HCT116 (cell line): ENCODE measurements around the gene ACVRL1. TPM values are rescaled to one million over a fixed set of nuclear protein-coding genes. Genes with fewer than 3 reads are reported as not detected.

Experiments
- ATAC-seq: fragments of 200-7000 bp; cut with Tn5 transposase; 2 replicates; pipeline ENCODE4 v1.9.1; 2020; ENCODE audit warnings: mild to moderate bottlenecking, moderate library complexity
- BruUV-seq: library from RNA; stranded (reverse); fragments of 400-500 nt; replicated peaks from 2 replicates; lab custom pipeline; 2021; lab: Mats Ljungman, UMichigan
- CTCF ChIA-PET: fragments of 300-600 bp; sonication (Branson Sonifier 250); formaldehyde crosslinking; loops from one replicate; lab custom pipeline; 2021; ENCODE audit warnings: antibody characterized with exemption; lab: Charles Lee
- POLR2A ChIA-PET: fragments of 300-600, 350-600 bp; sonication (Branson Sonifier 250); formaldehyde crosslinking; loops from one replicate; lab custom pipeline; 2021; ENCODE audit warnings: antibody characterized with exemption; lab: Charles Lee
- RAD21 ChIA-PET, 2 experiments: fragments of 300-600 bp; sonication (Branson Sonifier 250); formaldehyde crosslinking; loops; one replicate each; lab custom pipeline; 2023; ENCODE audit warnings: low total read pairs in 2 of 2; ENCODE audit not compliant: uncharacterized antibody in 2 of 2, unreplicated experiment in 2 of 2, low non-redundant PET in 1 of 2; lab: Charles Lee
- DNase-seq: peaks from one replicate; pipeline ENCODE4 v3.0.0-alpha.2; 2010; ENCODE audit warnings: low read depth, low spot score
- H2AFZ ChIP-seq: fragments of 200-600 bp; shearing (Covaris generic), sonication (generic); 2 replicates; pipeline ENCODE4 v1.6.1; 2017; ENCODE audit warnings: low read depth, mixed run types, mixed read lengths, antibody characterized with exemption, low read length; ENCODE audit not compliant: poor library complexity, severe bottlenecking
- H3K27ac ChIP-seq: 2 replicates; pipeline ENCODE4 v1.5.1; 2012; ENCODE audit warnings: low read depth, low read length
- H3K27me3 ChIP-seq: fragments of 200-600 bp; sonication (generic); 2 replicates; pipeline ENCODE4 v1.6.1; 2016; ENCODE audit warnings: mixed run types, low read length, mixed read lengths; ENCODE audit not compliant: insufficient read depth
- H3K36me3 ChIP-seq, 2 experiments: fragments of 200-500 bp in 1 of 2; fragments of 200-600 bp in 1 of 2; sonication (Bioruptor generic) in 1 of 2; sonication (generic) in 1 of 2; 2 replicates each; pipeline versions ENCODE4 v1.5.1 to v1.6.1; 2014 to 2016; ENCODE audit warnings: low read length in 2 of 2, inconsistent platforms in 1 of 2, mixed read lengths in 1 of 2, mixed run types in 1 of 2; ENCODE audit not compliant: insufficient read depth in 2 of 2, control insufficient read depth in 1 of 2
- H3K4me1 ChIP-seq, 2 experiments: fragments of 200-600 bp in 1 of 2; sonication (generic) in 1 of 2; 2 replicates each; pipeline versions ENCODE4 v1.5.1 to v1.6.1; 2012 to 2017; ENCODE audit warnings: low read length in 2 of 2, inconsistent platforms in 1 of 2, mild to moderate bottlenecking in 1 of 2, mixed read lengths in 1 of 2, mixed run types in 1 of 2, moderate library complexity in 1 of 2; ENCODE audit not compliant: insufficient read depth in 2 of 2, control insufficient read depth in 1 of 2
- H3K4me2 ChIP-seq: fragments of 200-600 bp; sonication (generic); 2 replicates; pipeline ENCODE4 v1.6.1; 2017; ENCODE audit warnings: mixed run types, low read length, mixed read lengths
- H3K4me3 ChIP-seq, 2 experiments: fragments of 200-600 bp in 1 of 2; sonication (generic) in 1 of 2; replicated peaks in 1 of 2; 2 replicates each; pipeline ENCODE4 v1.5.1; 2011 to 2016; ENCODE audit warnings: low read length in 2 of 2, control low read depth in 1 of 2, low read depth in 1 of 2, mild to moderate bottlenecking in 1 of 2, mixed read lengths in 1 of 2, mixed run types in 1 of 2
- H3K79me2 ChIP-seq: fragments of 200-600 bp; sonication (generic); 2 replicates; pipeline ENCODE4 v1.6.1; 2017; ENCODE audit warnings: mild to moderate bottlenecking, mixed run types, low read length, moderate library complexity, mixed read lengths; ENCODE audit not compliant: insufficient read depth
- H3K9ac ChIP-seq: fragments of 200-600 bp; sonication (generic); 2 replicates; pipeline ENCODE4 v1.6.1; 2016; ENCODE audit warnings: low read length, mixed read lengths
- H3K9me2 ChIP-seq: fragments of 200-600 bp; sonication (generic), shearing (Covaris generic); 2 replicates; pipeline ENCODE4 v1.6.1; 2017; ENCODE audit warnings: mixed run types, mild to moderate bottlenecking, moderate library complexity; ENCODE audit not compliant: insufficient read depth
- H3K9me3 ChIP-seq, 2 experiments: fragments of 200-500 bp in 1 of 2; fragments of 200-600 bp in 1 of 2; sonication (Bioruptor generic) in 1 of 2; sonication (generic) in 1 of 2; 2 replicates each; pipeline ENCODE4 v1.6.1; 2014 to 2017; ENCODE audit warnings: low read length in 2 of 2, mixed read lengths in 2 of 2, inconsistent platforms in 1 of 2, low read depth in 1 of 2, mild to moderate bottlenecking in 1 of 2, mixed run types in 1 of 2, moderate library complexity in 1 of 2; ENCODE audit not compliant: control insufficient read depth in 1 of 2, insufficient read depth in 1 of 2
- H4K20me1 ChIP-seq: fragments of 200-600 bp; sonication (generic), shearing (Covaris generic); 2 replicates; pipeline ENCODE4 v1.6.1; 2017; ENCODE audit warnings: mixed run types, mild to moderate bottlenecking, moderate library complexity; ENCODE audit not compliant: insufficient read depth
- CBX3 ChIP-seq: IDR thresholded peaks from 2 replicates; pipeline ENCODE4 v1.6.1; 2012; ENCODE audit warnings: low read depth
- EGR1 ChIP-seq: IDR thresholded peaks from 2 replicates; pipeline ENCODE4 v1.6.1; 2012; ENCODE audit warnings: low read depth
- FOSL1 ChIP-seq: IDR thresholded peaks from 2 replicates; pipeline ENCODE4 v1.6.1; 2012; ENCODE audit warnings: low read depth
- JUND ChIP-seq: IDR thresholded peaks from 2 replicates; pipeline ENCODE4 v1.6.1; 2012
- MAX ChIP-seq: IDR thresholded peaks from 2 replicates; pipeline ENCODE4 v1.6.1; 2012
- POLR2AphosphoS5 ChIP-seq: IDR thresholded peaks from 2 replicates; pipeline ENCODE4 v1.6.1; 2011; ENCODE audit warnings: mild to moderate bottlenecking, low read depth, low read length, moderate library complexity
- RAD21 ChIP-seq: IDR thresholded peaks from 2 replicates; pipeline ENCODE4 v1.6.1; 2012; ENCODE audit warnings: low read depth, mild to moderate bottlenecking
- SP1 ChIP-seq: IDR thresholded peaks from 2 replicates; pipeline ENCODE4 v1.6.1; 2012; ENCODE audit warnings: low read depth
- SRF ChIP-seq: IDR thresholded peaks from 2 replicates; pipeline ENCODE4 v1.6.1; 2012; ENCODE audit warnings: low read depth
- TCF7L2 ChIP-seq: IDR thresholded peaks from 2 replicates; pipeline ENCODE4 v1.7.0; 2011; ENCODE audit warnings: borderline replicate concordance, inconsistent platforms; ENCODE audit not compliant: insufficient read depth, insufficient read length; ENCODE audit errors: extremely low read depth
- YY1 ChIP-seq: IDR thresholded peaks from 2 replicates; pipeline ENCODE4 v1.6.1; 2011; ENCODE audit warnings: low read length, low read depth, moderate library complexity, mild to moderate bottlenecking; ENCODE audit not compliant: insufficient replicate concordance; ENCODE audit errors: extremely low read depth
- ZBTB33 ChIP-seq: IDR thresholded peaks from 2 replicates; pipeline ENCODE4 v1.6.1; 2011; ENCODE audit warnings: mild to moderate bottlenecking, low read length, moderate library complexity; ENCODE audit not compliant: insufficient replicate concordance; ENCODE audit errors: extremely low read depth
- ZFX ChIP-seq: fragments of 450-650 bp; IDR thresholded peaks from 2 replicates; pipeline ENCODE4 v1.6.1; 2017
- ZNF274 ChIP-seq: fragments of 200-500 bp; sonication (Bioruptor generic); IDR thresholded peaks from 2 replicates; pipeline ENCODE4 v1.6.1; 2014; ENCODE audit warnings: mild to moderate bottlenecking, low read depth, low read length, inconsistent platforms
- intact Hi-C: fragments of 100-400 bp; cut with micrococcal nuclease; formaldehyde crosslinking; loops from 2 replicates; pipeline ENCODE4 v1.10.0; 2022
- total RNA-seq: library from RNA; stranded (reverse); gene quantifications from one replicate; pipeline ENCODE4 v1.2.1, GENCODE V29; 2021; ENCODE audit not compliant: unreplicated experiment
- TF ChIP-seq, protein P1 (sequence below): IDR thresholded peaks from 2 replicates; pipeline ENCODE4 v1.6.1; 2012; ENCODE audit warnings: low read depth
- TF ChIP-seq, protein P2 (sequence below), 3 experiments: fragments of 200-600 bp in 1 of 3; sonication (generic) in 1 of 3; IDR thresholded peaks in 2 of 3; conservative IDR thresholded peaks in 1 of 3; 2 replicates each; pipeline ENCODE4 v1.5.1; 2012 to 2017; ENCODE audit warnings: low read depth in 2 of 3, low read length in 2 of 3, antibody characterized with exemption in 1 of 3, borderline replicate concordance in 1 of 3, control low read depth in 1 of 3, mild to moderate bottlenecking in 1 of 3, mixed read lengths in 1 of 3, mixed run types in 1 of 3, moderate library complexity in 1 of 3; ENCODE audit not compliant: insufficient read depth in 1 of 3

ACVRL1 gene
- total RNA-seq, 1 experiment from 2014 or later: 2.5 TPM

DNA sequence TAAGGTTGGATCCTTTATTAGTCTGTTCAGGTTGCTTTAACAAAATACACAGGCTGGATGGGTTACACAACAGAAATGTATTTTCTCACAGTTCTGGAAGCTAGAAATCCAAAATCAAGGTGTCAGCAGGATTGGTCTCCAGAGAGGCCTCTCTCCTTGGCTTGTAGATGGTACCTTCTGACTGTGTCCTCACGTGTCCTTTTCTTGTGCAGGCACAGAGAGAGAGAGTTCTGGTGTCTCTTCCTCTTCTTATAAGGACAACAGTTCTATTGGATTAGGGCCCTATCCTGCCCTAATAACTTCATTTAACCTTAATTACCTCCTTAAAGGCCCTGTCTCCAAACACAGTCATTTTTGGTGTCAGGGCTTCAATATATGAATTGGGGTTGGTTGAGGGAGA, 24.0 kb upstream of the ACVRL1 start:
- Histone ChIP-seq H3K79me2 (no peaks in the 10 kb centered on the region), H3K9ac (no peak overlapping the region), H3K4me3 (no peak overlapping the region), H2AFZ (no peak overlapping the region), H3K4me2 (no peak overlapping the region), H3K9me3 (no peaks in the 10 kb centered on the region), H3K27me3 (no peaks in the 10 kb centered on the region), H3K36me3 (no peaks in the 10 kb centered on the region), H3K27ac (no peak overlapping the region), H4K20me1 (no peaks in the 10 kb centered on the region), H3K9me2 (no peaks in the 10 kb centered on the region), H3K4me1 (peaks cover 0 to 16% of the 10 kb centered on the region in 2 experiments; a peak in 1 of 4 replicates)
- DNase-seq: no peak
- TF ChIP-seq YY1 (no peak), MAX (no peak), CBX3 (no peak), ZFX (no peak), RAD21 (no peak), POLR2AphosphoS5 (no peak), EGR1 (no peak), SRF (no peak), SP1 (no peak), TCF7L2 (no peak), ZNF274 (no peak), ZBTB33 (no peak), JUND (no peak), FOSL1 (no peak)
- TF ChIP-seq, protein P1, sequence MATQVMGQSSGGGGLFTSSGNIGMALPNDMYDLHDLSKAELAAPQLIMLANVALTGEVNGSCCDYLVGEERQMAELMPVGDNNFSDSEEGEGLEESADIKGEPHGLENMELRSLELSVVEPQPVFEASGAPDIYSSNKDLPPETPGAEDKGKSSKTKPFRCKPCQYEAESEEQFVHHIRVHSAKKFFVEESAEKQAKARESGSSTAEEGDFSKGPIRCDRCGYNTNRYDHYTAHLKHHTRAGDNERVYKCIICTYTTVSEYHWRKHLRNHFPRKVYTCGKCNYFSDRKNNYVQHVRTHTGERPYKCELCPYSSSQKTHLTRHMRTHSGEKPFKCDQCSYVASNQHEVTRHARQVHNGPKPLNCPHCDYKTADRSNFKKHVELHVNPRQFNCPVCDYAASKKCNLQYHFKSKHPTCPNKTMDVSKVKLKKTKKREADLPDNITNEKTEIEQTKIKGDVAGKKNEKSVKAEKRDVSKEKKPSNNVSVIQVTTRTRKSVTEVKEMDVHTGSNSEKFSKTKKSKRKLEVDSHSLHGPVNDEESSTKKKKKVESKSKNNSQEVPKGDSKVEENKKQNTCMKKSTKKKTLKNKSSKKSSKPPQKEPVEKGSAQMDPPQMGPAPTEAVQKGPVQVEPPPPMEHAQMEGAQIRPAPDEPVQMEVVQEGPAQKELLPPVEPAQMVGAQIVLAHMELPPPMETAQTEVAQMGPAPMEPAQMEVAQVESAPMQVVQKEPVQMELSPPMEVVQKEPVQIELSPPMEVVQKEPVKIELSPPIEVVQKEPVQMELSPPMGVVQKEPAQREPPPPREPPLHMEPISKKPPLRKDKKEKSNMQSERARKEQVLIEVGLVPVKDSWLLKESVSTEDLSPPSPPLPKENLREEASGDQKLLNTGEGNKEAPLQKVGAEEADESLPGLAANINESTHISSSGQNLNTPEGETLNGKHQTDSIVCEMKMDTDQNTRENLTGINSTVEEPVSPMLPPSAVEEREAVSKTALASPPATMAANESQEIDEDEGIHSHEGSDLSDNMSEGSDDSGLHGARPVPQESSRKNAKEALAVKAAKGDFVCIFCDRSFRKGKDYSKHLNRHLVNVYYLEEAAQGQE: no peak
- TF ChIP-seq, protein P2, sequence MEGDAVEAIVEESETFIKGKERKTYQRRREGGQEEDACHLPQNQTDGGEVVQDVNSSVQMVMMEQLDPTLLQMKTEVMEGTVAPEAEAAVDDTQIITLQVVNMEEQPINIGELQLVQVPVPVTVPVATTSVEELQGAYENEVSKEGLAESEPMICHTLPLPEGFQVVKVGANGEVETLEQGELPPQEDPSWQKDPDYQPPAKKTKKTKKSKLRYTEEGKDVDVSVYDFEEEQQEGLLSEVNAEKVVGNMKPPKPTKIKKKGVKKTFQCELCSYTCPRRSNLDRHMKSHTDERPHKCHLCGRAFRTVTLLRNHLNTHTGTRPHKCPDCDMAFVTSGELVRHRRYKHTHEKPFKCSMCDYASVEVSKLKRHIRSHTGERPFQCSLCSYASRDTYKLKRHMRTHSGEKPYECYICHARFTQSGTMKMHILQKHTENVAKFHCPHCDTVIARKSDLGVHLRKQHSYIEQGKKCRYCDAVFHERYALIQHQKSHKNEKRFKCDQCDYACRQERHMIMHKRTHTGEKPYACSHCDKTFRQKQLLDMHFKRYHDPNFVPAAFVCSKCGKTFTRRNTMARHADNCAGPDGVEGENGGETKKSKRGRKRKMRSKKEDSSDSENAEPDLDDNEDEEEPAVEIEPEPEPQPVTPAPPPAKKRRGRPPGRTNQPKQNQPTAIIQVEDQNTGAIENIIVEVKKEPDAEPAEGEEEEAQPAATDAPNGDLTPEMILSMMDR (IDR thresholded peaks at IDR 0.05 in 2 of 3, conservative IDR thresholded peaks at IDR 0.05 in 1 of 3; ENCODE audit: borderline replicate concordance in 1 of 3, insufficient read depth in 1 of 3, low read depth in 2 of 3, low read length in 2 of 3): no peak
- intact Hi-C loops: no loop called here
- CTCF ChIA-PET: no interaction called here
- no TSS peak for BruUV-seq
- POLR2A ChIA-PET: no interaction called here
- no peak for ATAC-seq
- RAD21 ChIA-PET: no interaction called here
